Thoracic aorta (tissue), 2 donors: Measurements from ENCODE around the gene PSMB2. TPM values are rescaled to one million over a fixed set of nuclear protein-coding genes. Genes with fewer than 3 reads are reported as not detected.

ENCODE experiments used
- ATAC-seq: fragments of 150-250 bp; one replicate; pipeline ENCODE4 v1.8.0; 2017; ENCODE audit warnings: low read depth; ENCODE audit not compliant: insufficient number of reproducible peaks, low FRiP score
- DNase-seq: peaks from one replicate; pipeline ENCODE4 v3.0.0-alpha.2; 2020; ENCODE audit warnings: low spot score
- H3K27ac ChIP-seq, 2 donors: fragments of 200-600 bp; sonication (generic); 1 replicate in 1 of 2; 2 replicates in 1 of 2; pipeline ENCODE4 v1.5.1; 2016; ENCODE audit warnings: mild to moderate bottlenecking in 2 of 2, moderate library complexity in 2 of 2
- H3K27me3 ChIP-seq: fragments of 200-600 bp; sonication (generic); replicated peaks from 2 replicates; pipeline ENCODE4 v1.6.0; 2016; ENCODE audit warnings: mild to moderate bottlenecking; ENCODE audit not compliant: insufficient read depth
- H3K36me3 ChIP-seq: fragments of 200-600 bp; sonication (generic); one replicate; pipeline ENCODE4 v1.5.1; 2016
- H3K4me1 ChIP-seq, 2 donors: fragments of 200-600 bp; sonication (generic); 1 replicate in 1 of 2; 2 replicates in 1 of 2; pipeline versions ENCODE4 v1.5.1 to v1.6.0; 2016; ENCODE audit warnings: low read depth in 2 of 2, mild to moderate bottlenecking in 1 of 2; ENCODE audit not compliant: control insufficient read depth in 1 of 2
- H3K4me3 ChIP-seq: fragments of 200-600 bp; sonication (generic); 2 replicates; pipeline ENCODE4 v1.5.1; 2016; ENCODE audit warnings: mild to moderate bottlenecking
- H3K9me3 ChIP-seq: fragments of 200-600 bp; sonication (generic); 2 replicates; pipeline ENCODE4 v1.5.1; 2016
- total RNA-seq, 2 donors: library from RNA; depleted of rRNA; stranded (reverse); fragments of >200 nt; gene quantifications; one replicate each; pipeline versions ENCODE4 v1.1.0 to v1.2.3, GENCODE V29; 2016
- TF ChIP-seq, protein P1 (sequence below): fragments of 200-600 bp; sonication (generic); IDR thresholded peaks from one replicate; pipeline ENCODE4 v1.5.1; 2019; ENCODE audit warnings: antibody characterized with exemption

The PSMB2 gene
- total RNA-seq, 2 donors from 2014 or later = 32.4 to 39.6 TPM

- Histone ChIP-seq H3K27me3 (no peaks in the 10 kb centered on the region), H3K27ac (no peak overlapping the region), H3K9me3 (no peaks in the 10 kb centered on the region), H3K4me3 (no peak overlapping the region), H3K36me3 (no peaks in the 10 kb centered on the region), H3K4me1 (no peaks in the 10 kb centered on the region)
- TF ChIP-seq, protein P1, sequence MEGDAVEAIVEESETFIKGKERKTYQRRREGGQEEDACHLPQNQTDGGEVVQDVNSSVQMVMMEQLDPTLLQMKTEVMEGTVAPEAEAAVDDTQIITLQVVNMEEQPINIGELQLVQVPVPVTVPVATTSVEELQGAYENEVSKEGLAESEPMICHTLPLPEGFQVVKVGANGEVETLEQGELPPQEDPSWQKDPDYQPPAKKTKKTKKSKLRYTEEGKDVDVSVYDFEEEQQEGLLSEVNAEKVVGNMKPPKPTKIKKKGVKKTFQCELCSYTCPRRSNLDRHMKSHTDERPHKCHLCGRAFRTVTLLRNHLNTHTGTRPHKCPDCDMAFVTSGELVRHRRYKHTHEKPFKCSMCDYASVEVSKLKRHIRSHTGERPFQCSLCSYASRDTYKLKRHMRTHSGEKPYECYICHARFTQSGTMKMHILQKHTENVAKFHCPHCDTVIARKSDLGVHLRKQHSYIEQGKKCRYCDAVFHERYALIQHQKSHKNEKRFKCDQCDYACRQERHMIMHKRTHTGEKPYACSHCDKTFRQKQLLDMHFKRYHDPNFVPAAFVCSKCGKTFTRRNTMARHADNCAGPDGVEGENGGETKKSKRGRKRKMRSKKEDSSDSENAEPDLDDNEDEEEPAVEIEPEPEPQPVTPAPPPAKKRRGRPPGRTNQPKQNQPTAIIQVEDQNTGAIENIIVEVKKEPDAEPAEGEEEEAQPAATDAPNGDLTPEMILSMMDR = no peak
- no peak for ATAC-seq
- DNase-seq = no peak
These were observed 24.9 kb upstream of the PSMB2 start for GRCh38 chr1:35666216-35666615.

DNA sequence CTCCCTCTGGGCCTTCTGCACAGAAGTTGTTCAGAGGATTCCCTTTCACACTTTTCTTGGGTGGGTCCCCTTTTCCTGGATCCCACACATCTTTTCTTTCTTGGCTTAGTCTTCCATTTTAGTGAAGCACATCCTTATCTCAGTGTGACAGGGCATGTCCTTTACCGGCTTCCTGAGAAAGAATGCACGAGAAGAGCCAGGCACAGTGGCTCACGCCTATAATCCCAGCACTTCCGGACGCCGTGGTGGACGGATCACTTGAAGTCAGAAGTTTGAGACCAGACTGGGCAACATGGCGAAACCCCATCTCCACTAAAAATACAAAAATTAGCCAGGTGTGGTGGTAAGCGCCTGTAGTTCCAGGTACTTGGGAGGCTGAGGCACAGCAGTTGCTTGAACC, 22.1 kb upstream of the PSMB2 start:
- H3K27ac ChIP-seq = no peak overlapping the region
- no peak overlapping the region for H3K4me3 ChIP-seq
- TF ChIP-seq, protein P1 = no peak
- H3K9me3 ChIP-seq = no peaks in the 10 kb centered on the region
- ATAC-seq = no peak
- no peaks in the 10 kb centered on the region for H3K4me1 ChIP-seq
- no peaks in the 10 kb centered on the region for H3K36me3 ChIP-seq
- no peak for DNase-seq
- H3K27me3 ChIP-seq = no peaks in the 10 kb centered on the region

DNA sequence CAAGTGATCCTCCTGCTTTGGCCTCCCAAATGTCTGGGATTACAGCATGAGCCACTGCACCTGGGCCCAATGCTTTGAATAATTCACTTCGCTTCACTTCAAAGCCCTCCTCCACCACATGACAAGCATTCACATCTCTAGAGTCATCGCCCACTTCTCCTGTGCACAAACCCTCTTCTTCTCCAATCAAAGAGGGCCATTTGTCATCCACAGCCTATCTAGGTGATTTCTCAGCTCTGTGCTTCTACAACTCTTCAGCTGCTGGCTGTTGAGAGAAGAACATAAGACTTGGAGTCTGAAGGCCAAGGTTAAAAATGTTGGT, 20.1 kb upstream of the PSMB2 start:
- H3K4me1 ChIP-seq = no peaks in the 10 kb centered on the region
- H3K9me3 ChIP-seq = no peaks in the 10 kb centered on the region
- no peak overlapping the region for H3K27ac ChIP-seq
- ATAC-seq = no peak
- H3K27me3 ChIP-seq = no peaks in the 10 kb centered on the region
- TF ChIP-seq, protein P1 = no peak
- no peak overlapping the region for H3K4me3 ChIP-seq
- DNase-seq = no peak
- H3K36me3 ChIP-seq = no peaks in the 10 kb centered on the region

DNA sequence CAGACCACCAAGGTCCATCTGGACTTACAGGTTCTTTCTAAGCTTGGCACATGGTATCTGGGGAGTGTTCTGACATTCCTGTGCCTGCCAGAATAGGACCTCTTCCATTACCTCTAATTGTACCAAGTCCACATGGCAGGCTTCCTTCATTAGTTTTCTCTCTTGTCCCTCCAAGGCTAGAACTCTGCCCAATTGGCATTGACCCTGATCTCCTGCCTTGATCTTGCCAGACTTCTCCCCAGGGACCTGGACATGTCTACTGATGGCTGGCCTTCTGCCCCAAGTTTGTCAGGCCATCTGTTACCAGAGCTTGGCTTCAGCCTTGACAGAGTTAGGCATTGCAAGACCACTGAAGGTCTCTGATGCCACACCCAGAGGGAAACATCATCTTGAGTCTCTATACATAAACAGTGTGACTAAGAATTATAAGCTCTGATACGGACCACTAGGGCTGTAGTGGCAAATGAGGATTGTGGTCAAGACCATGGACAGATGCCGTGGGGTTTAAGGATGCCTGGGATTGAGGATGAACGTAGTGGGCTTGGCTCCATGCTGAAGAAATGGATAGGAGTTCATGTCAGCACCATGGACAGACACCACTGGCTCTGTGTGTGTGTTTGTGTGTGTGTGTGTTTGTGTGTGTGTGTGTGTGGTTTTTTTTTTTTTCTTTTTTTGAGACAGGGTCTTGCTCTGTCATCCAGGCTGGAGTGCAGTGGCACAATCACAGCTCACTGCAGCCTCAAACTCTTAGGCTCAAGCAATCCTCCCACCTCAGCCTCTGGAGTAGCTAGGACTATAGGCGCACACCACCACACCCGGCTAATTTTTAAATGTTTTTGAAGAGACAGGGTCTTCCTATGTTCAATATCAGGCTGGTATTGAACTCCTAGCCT, 19.5 kb upstream of the PSMB2 start:
- TF ChIP-seq, protein P1 = no peak
- no peaks in the 10 kb centered on the region for H3K4me1 ChIP-seq
- no peaks in the 10 kb centered on the region for H3K36me3 ChIP-seq
- no peaks in the 10 kb centered on the region for H3K9me3 ChIP-seq
- H3K27ac ChIP-seq = no peak overlapping the region
- ATAC-seq (no peak), DNase-seq (no peak)
- H3K4me3 ChIP-seq = no peak overlapping the region
- H3K27me3 ChIP-seq = no peaks in the 10 kb centered on the region

DNA sequence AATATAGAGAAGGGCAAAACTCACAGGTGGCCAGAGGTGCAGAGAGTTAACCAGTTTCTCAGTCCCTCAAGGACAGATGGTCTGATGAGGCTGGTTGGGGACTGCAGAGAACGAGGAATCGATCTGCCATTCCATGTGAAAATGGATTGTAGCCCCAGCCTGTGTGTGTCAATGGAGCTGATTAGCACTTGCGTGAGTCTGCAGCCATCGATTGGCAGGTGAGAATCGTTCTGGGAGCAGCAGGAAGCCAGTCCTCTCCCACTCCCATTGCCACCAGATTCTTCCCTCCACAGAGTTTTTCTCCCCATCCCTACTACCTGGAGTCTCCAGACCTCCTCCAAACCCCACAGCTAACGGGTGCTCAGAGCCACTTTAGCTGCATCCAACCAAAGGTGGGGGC, 18.3 kb upstream of the PSMB2 start:
- H3K4me1 ChIP-seq = no peaks in the 10 kb centered on the region
- H3K36me3 ChIP-seq = no peaks in the 10 kb centered on the region
- H3K9me3 ChIP-seq = no peaks in the 10 kb centered on the region
- DNase-seq = no peak
- H3K27me3 ChIP-seq = no peaks in the 10 kb centered on the region
- TF ChIP-seq, protein P1 = no peak
- no peak overlapping the region for H3K4me3 ChIP-seq
- ATAC-seq = no peak
- H3K27ac ChIP-seq = no peak overlapping the region
